Measurements from ENCODE around the gene TALDO1. TPM values are rescaled to one million over a fixed set of nuclear protein-coding genes. Genes with fewer than 3 reads are reported as not detected.

The TALDO1 gene
- polyA plus RNA-seq, 1 donor from 2014 or later, result 156 TPM

DNA sequence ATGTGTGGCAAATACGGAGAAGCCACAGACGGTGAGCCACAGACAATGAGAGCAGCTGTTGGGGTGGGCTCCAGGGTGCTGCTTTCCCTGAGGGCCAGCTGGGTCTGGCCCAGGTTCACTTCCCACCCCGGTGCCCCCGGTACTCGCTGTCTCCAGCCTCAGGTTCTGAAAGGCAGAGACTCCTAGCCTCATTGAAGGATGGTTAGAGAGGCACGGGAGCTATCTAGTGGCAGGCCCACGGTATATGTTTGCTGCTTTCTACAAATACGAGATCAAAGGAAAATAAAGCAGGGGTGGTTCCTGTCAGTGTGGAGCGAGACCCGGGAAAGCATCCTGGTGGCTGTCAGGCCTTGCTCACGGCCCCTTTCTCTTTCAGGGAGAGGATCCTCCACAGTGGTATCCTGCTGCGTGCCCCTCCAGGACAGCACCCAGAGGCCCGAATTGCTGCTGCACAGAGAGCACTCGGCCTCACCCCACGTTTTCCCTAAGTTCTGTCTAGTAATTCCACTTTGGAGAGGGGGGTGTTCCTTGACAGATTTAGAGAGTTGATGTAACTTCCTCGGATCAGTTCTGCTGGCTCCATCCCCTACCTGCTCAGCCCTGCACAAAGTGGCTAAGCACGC lies 48.7 kb upstream of the TALDO1 start:
- Histone ChIP-seq H3K9me2 (ENCODE audit: insufficient read depth, low read length) (no peaks in the 10 kb centered on the region), H3K27me3 (ENCODE audit: insufficient read depth, low read depth, low read length) (no peaks in the 10 kb centered on the region), H3K79me2 (replicated peaks; ENCODE audit: insufficient read depth, low read length) (peaks cover 11% of the 10 kb centered on the region), H3K9ac (ENCODE audit: low read length) (no peak overlapping the region), H3K4me2 (ENCODE audit: low read length) (no peak overlapping the region), H3K36me3 (ENCODE audit: insufficient read depth, low read length) (no peaks in the 10 kb centered on the region), H3F3A (ENCODE audit: insufficient read depth, low read length, poor library complexity, severe bottlenecking) (no peaks in the 10 kb centered on the region), H4K20me1 (ENCODE audit: insufficient read depth) (no peaks in the 10 kb centered on the region), H3K9me3 (ENCODE audit: low read length) (no peaks in the 10 kb centered on the region), H3K27ac (ENCODE audit: low read length) (no peak overlapping the region), H3K4me3 (ENCODE audit: low read length) (no peak overlapping the region), H2AFZ (ENCODE audit: low read depth, low read length) (no peak overlapping the region)
- TF ChIP-seq, protein P1, sequence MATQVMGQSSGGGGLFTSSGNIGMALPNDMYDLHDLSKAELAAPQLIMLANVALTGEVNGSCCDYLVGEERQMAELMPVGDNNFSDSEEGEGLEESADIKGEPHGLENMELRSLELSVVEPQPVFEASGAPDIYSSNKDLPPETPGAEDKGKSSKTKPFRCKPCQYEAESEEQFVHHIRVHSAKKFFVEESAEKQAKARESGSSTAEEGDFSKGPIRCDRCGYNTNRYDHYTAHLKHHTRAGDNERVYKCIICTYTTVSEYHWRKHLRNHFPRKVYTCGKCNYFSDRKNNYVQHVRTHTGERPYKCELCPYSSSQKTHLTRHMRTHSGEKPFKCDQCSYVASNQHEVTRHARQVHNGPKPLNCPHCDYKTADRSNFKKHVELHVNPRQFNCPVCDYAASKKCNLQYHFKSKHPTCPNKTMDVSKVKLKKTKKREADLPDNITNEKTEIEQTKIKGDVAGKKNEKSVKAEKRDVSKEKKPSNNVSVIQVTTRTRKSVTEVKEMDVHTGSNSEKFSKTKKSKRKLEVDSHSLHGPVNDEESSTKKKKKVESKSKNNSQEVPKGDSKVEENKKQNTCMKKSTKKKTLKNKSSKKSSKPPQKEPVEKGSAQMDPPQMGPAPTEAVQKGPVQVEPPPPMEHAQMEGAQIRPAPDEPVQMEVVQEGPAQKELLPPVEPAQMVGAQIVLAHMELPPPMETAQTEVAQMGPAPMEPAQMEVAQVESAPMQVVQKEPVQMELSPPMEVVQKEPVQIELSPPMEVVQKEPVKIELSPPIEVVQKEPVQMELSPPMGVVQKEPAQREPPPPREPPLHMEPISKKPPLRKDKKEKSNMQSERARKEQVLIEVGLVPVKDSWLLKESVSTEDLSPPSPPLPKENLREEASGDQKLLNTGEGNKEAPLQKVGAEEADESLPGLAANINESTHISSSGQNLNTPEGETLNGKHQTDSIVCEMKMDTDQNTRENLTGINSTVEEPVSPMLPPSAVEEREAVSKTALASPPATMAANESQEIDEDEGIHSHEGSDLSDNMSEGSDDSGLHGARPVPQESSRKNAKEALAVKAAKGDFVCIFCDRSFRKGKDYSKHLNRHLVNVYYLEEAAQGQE (IDR thresholded peaks at IDR 0.05; ENCODE audit: borderline replicate concordance), result no peak
- TF ChIP-seq SMC3 (conservative IDR thresholded peaks at IDR 0.05; ENCODE audit: poor library complexity), result no peak

DNA sequence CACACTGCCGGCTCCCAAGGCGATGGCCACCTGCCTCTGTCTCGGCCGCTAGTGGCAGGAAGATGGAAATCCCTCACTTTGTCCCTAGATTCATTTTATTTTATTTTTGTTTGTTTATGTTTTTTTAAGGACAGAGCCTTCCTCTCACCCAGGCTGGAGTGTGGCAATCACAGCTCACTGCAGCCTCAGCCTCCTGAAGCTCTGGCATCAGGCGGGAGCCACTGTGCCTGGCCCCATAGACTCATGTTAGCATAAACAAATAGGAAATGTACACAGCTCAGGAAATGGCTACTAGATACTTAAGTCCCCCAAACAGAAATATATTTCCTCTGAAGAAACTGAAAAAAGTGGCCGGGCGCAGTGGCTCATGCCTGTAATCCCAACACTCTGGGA lies 48.2 kb upstream of the TALDO1 start:
- Histone ChIP-seq H3K27ac (ENCODE audit: low read length) (no peak overlapping the region), H3K4me3 (ENCODE audit: low read length) (no peak overlapping the region)

More for the DNA sequence above, 48.2 kb upstream of the TALDO1 start:
- Histone ChIP-seq H3K4me2 (ENCODE audit: low read length) (no peak overlapping the region), H3K36me3 (ENCODE audit: insufficient read depth, low read length) (no peaks in the 10 kb centered on the region), H2AFZ (ENCODE audit: low read depth, low read length) (no peak overlapping the region), H3K79me2 (replicated peaks; ENCODE audit: insufficient read depth, low read length) (peaks cover 6% of the 10 kb centered on the region), H3F3A (ENCODE audit: insufficient read depth, low read length, poor library complexity, severe bottlenecking) (no peaks in the 10 kb centered on the region), H3K27me3 (ENCODE audit: insufficient read depth, low read depth, low read length) (no peaks in the 10 kb centered on the region), H4K20me1 (ENCODE audit: insufficient read depth) (no peaks in the 10 kb centered on the region), H3K9ac (ENCODE audit: low read length) (no peak overlapping the region), H3K9me2 (ENCODE audit: insufficient read depth, low read length) (no peaks in the 10 kb centered on the region), H3K9me3 (ENCODE audit: low read length) (no peaks in the 10 kb centered on the region)
- TF ChIP-seq, protein P1 (IDR thresholded peaks at IDR 0.05; ENCODE audit: borderline replicate concordance), result no peak
- no peak for TF ChIP-seq EP300 (conservative IDR thresholded peaks at IDR 0.05; ENCODE audit: poor library complexity, severe bottlenecking)
- no peak for TF ChIP-seq TAF1 (IDR thresholded peaks at IDR 0.05; ENCODE audit: low read depth)
- TF ChIP-seq SMC3 (conservative IDR thresholded peaks at IDR 0.05; ENCODE audit: poor library complexity), result no peak
- TF ChIP-seq MXI1 (conservative IDR thresholded peaks at IDR 0.05; ENCODE audit: poor library complexity, severe bottlenecking), result no peak
- TF ChIP-seq POLR2AphosphoS5 (IDR thresholded peaks at IDR 0.05), result no peak
- TF ChIP-seq RAD21 (conservative IDR thresholded peaks at IDR 0.05), result no peak
- no peak for TF ChIP-seq EZH2 (IDR thresholded peaks at IDR 0.05; ENCODE audit: borderline replicate concordance, insufficient read depth, low read length, poor library complexity, severe bottlenecking)
- TF ChIP-seq, protein P2, sequence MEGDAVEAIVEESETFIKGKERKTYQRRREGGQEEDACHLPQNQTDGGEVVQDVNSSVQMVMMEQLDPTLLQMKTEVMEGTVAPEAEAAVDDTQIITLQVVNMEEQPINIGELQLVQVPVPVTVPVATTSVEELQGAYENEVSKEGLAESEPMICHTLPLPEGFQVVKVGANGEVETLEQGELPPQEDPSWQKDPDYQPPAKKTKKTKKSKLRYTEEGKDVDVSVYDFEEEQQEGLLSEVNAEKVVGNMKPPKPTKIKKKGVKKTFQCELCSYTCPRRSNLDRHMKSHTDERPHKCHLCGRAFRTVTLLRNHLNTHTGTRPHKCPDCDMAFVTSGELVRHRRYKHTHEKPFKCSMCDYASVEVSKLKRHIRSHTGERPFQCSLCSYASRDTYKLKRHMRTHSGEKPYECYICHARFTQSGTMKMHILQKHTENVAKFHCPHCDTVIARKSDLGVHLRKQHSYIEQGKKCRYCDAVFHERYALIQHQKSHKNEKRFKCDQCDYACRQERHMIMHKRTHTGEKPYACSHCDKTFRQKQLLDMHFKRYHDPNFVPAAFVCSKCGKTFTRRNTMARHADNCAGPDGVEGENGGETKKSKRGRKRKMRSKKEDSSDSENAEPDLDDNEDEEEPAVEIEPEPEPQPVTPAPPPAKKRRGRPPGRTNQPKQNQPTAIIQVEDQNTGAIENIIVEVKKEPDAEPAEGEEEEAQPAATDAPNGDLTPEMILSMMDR (IDR thresholded peaks at IDR 0.05; ENCODE audit: poor library complexity, severe bottlenecking), result no peak

Data from neural cell (in vitro differentiated cells).